Raji (cell line): ENCODE measurements around the gene FAM168B.
A peak's percentile ranks its signal among the peaks of the same experiment; 100 is the strongest.

Source experiments
- POLR2A ChIP-seq: IDR thresholded peaks from 2 replicates; pipeline ENCODE4 v1.6.1; 2011; ENCODE audit warnings: low read depth, low read length, control low read depth; ENCODE audit not compliant: insufficient read depth

Gene FAM168B

DNA sequence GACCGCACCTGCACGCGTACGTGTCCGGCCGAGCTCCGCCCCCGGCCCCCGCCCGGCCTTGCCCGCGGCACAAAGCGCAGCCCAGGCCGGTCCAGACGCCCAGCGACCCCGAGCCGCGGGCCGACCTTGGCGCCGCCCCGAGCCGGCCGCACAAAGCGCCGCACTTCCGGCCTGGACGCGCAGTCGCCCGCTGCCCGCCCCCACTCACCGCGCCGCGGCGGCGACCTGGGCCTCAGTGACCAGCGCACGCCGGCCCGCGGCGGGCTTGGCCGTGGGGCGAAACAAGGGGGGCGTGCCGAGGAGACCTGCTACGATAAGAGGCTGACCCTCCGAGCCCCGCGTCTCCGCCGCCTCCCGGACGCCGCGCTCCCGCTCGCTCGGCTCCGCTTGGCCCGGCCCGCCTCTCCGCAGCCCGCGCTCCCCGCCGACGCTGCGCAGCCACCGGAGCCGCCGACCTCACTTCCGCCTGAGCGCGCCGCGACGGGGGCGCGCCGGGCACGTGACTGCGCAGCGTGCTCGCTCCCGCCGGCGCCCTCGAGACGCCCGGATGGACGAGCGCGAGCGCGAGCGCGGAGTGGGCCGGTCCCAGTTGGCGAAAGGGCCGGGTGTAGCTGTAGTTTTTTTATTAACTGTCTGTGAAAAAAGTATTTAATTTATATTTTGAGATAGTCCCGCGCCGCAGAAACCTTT is at the start of gene FAM168B:
TSS of gene FAM168B (minus strand) at position 455 of the 690 bp plus-strand sequence. CDS start 10,814 bp downstream, outside the sequence.
- peak; percentile 75 for TF ChIP-seq POLR2A

DNA sequence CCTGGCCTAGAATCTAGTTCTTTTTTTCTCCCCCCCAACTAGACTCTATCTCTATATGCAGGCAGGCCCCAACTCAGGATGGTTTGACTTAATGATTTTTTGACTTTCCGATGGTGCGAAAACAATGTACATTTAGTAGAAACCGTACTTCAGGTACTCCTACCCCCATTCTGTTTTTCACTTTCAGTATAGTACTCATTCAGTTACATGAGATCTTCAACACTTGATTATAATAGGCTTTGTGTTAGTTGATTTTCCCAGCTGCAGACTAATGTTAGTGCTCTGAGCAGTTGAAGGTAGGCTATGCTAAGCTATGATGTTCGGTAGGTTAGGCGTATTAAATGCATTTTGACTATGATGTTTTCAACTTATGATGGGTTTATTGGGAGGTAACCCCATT is 49.6 kb upstream of the FAM168B start:
- no peak for TF ChIP-seq POLR2A

DNA sequence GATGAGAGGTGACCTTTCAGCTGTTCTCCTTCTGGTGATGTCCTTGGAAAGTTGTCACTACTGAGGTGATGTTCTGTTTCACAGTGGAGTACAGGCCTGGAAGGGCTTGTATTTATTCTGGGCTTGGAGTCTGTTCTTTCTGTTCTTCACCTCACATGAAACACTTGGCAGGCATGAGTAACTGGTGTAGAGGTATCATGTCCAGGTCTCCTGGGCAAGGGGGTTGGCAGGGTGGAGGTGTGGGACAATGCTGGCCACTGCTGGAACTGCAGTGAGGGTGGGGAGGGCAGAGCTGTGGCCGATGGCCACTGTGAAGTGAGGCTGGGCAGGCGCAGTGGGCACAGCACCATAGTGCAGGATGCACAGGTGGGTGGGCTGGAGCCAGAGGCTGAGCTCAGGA is 47.3 kb upstream of the FAM168B start:
- no peak for TF ChIP-seq POLR2A

DNA sequence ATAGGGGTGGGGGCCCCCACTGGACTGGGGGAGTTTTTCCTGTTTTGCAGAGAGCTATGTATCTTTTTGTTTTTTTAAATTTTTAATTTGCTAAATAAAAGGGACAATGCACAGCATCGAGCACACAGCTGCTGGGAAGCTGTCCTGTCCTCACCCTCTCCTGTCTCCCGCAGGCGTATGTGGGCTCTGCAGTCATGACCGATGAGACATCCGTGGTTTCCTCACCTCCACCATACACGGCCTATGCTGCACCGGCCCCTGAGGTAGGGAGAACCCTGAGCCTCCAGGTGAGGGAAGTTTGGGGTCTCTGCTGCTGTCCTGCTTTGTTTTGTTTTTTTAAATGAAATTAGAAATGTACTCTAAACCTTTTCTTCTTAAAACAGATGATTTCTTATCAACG is 39.5 kb upstream of the FAM168B start:
- no peak for TF ChIP-seq POLR2A

DNA sequence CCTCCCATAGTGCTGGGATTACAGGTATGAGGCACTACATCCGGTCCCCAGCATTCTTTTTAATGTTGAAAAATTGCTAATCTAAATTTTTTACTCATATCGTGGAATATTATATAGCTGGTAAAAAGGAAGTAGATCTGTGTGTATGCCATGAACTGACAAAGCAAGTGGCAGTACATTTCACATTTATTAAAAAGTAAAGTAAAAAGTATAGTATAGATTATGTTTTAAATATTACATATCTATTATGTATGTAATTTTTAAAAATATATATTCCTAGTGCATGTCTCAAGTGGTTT is 37.0 kb upstream of the FAM168B start:
- no peak for TF ChIP-seq POLR2A

GRCh38 chr2:131127981-131128380 is 34.7 kb upstream of the FAM168B start:
- no peak for TF ChIP-seq POLR2A

- no peak for TF ChIP-seq POLR2A
These were observed 33.8 kb upstream of the FAM168B start for GRCh38 chr2:131127076-131127475.

DNA sequence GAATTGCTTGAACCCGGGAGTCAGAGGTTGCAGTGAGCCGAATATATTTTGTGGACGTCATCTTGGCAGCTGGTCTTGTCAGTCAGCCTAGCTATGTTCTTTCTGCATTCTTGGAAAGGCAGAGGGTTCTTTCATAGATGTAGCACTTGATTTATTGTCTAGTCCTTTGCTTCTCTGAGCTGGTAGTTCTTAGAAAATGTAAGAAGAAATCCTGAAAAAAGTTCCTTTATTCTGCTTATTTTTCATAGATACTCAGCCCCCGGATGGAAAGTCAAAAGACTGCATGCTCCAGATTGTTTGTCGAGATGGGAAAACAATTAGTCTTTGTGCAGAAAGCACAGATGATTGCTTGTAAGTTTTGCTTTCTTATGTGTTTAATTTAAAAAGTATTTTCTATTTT is 33.2 kb upstream of the FAM168B start:
- no peak for TF ChIP-seq POLR2A

- TF ChIP-seq POLR2A = no peak
These were observed 32.0 kb upstream of the FAM168B start for GRCh38 chr2:131125195-131125757.

- no peak for TF ChIP-seq POLR2A
These were observed 29.9 kb upstream of the FAM168B start for GRCh38 chr2:131123192-131123591.

- no peak for TF ChIP-seq POLR2A
These were observed 29.2 kb upstream of the FAM168B start for GRCh38 chr2:131122496-131122895.

GRCh38 chr2:131121464-131121863 is 28.2 kb upstream of the FAM168B start:
- TF ChIP-seq POLR2A = no peak

DNA sequence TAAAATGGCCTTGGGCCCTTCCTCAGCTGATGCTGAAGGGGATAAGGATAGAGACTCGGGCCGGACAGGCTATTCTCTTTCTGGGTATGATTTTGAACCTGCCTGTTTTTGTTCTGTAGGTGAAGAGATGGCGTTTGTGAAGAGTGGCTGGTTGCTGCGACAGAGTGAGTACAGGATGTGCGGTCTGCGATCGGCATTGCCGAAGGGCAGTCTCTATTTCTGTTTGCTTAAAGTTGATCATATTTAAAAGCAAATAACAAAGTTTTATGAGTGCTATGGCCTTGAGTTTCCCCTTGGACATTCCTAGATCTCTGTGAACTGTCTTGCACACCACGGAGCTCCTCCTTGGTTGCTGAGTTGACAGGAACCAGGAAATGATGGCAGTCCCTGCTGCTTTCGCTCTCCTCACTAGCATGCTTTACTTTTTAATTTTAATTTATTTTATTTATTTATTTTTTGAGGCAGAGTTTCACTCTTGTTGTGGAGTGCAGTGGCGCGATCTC is 27.6 kb upstream of the FAM168B start:
- no peak for TF ChIP-seq POLR2A

DNA sequence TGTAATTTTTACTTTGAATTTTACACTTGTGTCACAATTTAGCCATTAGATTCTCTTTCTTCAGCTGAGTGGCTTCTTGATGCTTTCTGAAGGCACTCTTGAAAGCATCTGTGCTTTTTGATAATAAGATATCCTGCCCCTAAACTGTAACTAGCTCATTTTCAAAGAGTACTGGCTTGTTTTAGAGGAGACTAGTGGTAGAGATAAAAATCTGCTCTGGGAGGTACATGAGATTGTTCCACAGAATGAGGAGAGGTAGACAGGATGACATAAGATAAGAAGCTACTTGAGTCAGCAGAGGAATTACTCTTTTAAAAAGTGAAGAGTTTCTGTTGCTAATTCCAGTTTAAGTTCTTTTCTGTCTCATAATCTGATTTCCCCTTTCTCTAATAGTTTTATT is 22.5 kb upstream of the FAM168B start:
- TF ChIP-seq POLR2A = no peak

DNA sequence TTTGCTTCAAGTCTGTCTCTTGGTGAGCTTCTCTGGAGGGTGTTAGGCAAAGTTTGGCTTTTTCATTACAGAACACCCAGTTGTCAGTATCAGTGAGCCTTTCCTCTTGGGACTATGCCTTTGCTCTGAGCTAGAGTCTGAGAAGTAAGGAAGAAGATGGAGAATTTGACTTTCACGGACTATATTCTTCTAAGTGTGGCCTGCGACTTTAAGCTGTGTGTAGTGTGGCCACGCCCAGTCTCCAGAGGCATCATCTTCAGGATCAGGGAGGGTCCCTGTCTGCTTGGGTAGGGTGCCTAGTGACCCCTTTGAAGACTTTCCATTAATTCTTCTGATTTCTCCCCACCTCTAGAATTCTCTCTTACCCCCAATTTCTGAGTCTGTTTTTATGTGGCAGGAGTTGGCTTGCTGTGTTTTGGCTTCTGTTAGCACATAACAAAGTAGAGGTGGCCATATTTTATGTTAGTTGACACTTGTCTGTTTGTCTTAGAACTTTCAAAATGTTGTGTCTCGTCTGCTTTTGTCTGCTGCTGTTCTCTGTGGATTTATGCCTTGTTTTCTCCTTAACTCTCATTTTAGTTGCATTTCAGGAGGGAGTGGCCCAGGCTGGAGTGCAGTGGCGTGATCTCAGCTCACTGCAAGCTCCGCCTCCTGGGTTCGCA is 20.4 kb upstream of the FAM168B start:
- TF ChIP-seq POLR2A = no peak

DNA sequence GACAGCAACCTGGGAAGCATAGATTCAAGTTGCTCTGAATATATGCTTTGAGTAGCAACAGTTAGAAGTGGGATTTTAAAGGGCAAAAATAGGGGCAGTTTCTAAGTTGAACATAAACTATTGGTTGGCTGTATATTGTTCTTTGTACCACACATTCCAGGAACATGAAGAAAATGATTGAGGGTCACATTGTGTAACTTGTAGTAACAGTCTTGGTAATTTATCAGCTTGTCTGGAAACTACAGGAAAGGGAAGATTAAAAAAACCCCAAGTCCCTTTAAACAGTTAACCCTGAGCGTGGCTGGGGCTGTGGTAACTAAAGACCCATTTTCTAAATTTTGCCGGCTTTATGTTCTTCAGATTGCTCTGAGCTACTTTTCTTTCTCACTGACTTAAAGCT is 19.3 kb upstream of the FAM168B start:
- TF ChIP-seq POLR2A = no peak
